Ureter (tissue), 1 donor: ENCODE data around the gene MBNL2. TPM values are rescaled to one million over a fixed set of nuclear protein-coding genes. Genes with fewer than 3 reads are reported as not detected.

Experiments
- DNase-seq: peaks from one replicate; pipeline ENCODE4 v3.0.0-alpha.2; 2020; ENCODE audit warnings: low spot score
- total RNA-seq: library from RNA; stranded (reverse); gene quantifications from one replicate; pipeline ENCODE4 v1.2.4, GENCODE V29; 2023
- donor health status: DM: yes; HTN: yes; CAD: no.

MBNL2 gene
- total RNA-seq, 1 donor from 2014 or later = 89.0 TPM

DNA sequence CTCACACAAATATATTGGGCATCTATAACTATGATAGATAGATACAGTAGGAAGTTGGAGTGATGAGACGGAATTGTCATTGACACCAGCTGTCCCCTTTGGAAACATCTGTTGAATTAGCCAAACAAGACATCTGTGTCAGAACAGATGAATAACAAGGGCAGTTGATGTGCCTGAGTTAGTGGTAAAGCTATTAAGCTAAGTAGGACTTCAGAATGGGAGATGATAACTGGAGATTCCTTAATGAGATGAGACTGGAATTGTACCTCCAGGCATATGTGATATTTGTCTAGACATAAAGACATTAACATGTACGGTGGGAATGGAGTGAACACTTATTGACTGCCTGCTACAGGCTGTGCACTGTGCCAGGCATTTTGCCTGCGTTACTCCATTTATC is 78.7 kb downstream of the MBNL2 start:
- DNase-seq = no peak

GRCh38 chr13:97301382-97302095 is 79.4 kb downstream of the MBNL2 start:
- no peak for DNase-seq

- DNase-seq = no peak
Observed at GRCh38 chr13:97302611-97303010, 80.5 kb downstream of the MBNL2 start.

GRCh38 chr13:97306106-97306505 is 84.0 kb downstream of the MBNL2 start:
- no peak for DNase-seq

DNA sequence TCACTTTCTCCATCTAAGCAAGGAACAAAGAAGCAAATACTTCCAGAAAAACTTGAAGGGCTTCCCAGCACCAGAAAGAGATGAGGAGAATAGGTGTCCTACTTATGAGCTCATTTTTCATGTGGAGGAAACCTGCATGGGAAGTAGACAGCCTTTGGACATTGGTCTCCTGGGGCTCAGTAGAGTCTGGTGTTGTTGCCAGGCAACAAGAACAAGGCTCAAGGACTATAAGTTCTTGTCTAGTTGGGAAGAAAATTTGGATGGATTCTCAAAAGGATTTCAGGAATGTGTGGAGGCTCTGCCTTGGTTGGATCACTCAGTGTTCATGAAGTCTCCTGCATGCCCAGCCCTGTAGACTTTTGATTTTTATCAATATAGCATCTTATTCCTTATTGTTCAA is 84.5 kb downstream of the MBNL2 start:
- DNase-seq = no peak

DNA sequence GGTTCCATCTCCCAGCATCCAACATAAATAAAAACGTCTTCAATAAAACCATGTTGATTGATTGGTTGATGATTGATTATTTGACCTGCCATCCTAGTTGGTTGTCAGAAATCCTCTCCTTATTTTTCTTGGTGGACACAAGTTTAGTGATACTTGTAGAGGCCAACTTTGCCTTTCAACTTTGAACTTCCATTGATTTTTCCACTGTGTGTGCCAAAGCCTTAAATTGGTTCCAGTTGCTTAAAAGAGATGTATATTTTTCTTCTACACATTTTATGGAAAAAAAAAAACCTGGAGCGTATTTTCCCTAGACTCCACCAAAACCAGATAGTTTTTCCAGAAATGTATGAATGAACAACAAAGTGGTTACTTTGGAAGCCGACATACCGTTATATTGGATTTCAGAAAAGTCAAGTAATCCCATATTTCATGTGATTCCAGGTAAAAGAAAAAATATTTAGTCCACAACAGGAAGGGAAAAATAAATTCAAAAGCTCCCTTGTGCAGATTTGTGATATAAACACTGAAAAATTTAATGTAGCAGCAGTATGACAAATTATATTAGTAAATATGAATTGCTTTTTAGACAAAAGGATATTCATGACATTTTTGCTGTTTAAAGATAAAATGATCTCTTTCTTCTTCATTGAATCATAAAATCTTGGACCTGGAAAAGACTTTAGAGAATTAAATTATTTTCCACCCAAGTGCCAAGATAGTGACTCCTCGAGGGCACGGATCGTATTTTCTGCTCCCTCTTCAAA is 85.2 kb downstream of the MBNL2 start:
- DNase-seq = no peak

DNA sequence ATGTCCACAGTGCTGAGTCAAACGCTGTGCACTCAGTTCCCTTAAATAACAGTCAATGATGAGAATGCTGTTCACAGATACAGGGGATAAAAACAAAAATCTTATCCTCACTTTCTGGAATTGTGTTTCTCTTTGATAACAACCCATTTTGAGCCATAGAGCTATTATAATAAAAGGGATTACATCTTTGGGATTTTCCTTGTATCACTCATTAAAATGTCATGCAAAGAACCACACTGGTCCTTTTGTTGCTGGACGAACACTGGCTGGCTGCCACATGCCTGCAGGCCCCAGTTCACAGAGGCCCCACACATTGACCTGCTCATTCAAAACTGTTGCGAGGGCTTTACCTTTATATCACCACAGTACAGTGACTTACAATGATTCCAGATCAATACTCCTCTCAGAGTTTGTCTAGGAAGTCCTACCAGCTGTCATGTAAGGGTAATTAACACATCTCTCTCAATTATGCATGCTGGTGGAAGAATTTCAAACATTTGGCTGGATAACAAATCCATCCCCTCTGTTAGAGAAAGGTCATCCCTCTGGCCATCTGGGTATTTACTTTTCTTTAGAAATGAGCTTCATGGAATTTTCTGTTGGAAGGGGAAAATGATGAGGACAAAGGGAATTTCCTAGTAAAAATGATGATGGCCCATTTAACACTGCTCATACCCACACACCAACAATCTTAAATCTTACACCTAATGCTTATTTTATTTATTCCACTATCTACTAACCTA is 85.9 kb downstream of the MBNL2 start:
- DNase-seq = no peak

DNA sequence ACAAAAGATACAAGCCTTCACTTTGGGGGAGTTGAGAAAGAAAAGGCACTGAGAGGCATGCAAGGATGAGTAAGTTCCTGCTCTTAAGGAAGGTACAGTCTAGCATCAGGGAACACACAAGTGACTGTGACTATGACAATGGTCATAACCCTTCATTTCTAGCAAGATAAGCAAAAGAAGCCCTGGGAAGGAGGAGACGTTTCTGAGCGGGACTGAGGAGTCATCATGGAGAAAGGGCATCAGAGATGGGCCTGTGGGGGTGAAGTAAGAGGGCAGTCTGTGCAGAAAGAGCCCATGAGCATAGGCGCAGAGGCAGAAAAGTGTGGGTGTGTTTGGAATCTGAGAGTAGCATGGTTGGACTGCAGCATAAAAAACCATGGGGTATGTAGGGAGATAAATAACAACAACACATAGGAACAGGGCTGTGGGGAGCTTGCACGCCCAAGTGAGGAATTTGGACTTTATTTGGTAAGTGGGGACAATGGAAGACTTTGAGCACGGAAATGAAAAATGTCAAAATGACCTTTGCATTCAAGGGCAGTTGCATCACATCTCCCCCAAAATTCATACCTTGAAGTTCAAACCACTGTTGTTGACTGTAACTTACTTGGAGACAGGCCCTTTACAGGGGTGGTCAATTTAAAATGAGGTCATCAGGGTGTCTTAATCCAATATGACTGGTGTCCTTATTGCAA is 86.7 kb downstream of the MBNL2 start:
- DNase-seq = no peak

DNA sequence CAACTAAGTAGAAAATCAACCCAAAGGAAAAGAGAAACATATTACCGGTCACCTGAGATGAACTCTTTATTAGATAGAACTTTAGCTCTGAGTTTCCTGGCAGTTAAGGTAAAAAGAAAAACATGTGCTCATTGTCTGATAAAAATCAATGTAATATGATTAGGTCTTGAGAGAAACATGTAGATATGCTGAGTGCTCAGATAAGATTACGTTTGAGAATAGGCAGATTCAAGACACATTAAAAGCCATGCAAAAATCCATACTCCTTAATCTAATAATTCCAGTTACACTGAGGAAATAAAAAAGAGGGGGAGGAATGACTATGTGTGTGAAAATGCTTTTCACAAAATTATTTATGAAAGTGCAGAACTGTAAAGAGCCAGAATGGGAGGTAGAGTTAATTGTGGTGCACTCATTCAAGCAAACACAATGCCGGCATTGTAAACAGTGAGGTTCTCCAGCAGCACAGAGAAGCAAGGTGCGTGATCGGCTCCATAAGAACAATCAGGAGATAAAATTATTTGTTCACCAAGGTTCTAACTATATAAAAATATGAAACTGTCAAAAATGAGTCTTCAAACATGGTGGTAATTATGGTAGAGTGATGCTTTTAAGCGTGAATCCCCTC is 88.8 kb downstream of the MBNL2 start:
- no peak for DNase-seq

DNA sequence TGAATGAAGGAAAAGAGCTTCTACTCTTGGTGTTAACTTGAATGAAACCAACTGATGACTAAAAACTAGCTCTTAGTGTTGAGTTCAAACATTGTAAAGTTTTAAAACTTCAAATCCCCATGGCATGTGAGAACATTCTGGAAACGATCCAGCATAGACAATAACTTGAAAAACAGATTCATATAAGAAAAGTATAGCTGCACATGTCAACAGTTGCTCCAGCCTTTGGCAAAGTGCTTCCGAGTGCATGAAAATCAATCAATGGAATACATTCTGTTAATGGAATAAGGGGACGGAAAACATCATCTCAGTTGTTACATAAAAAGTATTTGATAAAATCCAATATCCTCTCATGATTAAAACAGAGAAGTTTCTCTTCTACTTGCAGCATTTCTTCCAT is 89.8 kb downstream of the MBNL2 start:
- DNase-seq = no peak

GRCh38 chr13:97313551-97314260 is 91.6 kb downstream of the MBNL2 start:
- no peak for DNase-seq

DNA sequence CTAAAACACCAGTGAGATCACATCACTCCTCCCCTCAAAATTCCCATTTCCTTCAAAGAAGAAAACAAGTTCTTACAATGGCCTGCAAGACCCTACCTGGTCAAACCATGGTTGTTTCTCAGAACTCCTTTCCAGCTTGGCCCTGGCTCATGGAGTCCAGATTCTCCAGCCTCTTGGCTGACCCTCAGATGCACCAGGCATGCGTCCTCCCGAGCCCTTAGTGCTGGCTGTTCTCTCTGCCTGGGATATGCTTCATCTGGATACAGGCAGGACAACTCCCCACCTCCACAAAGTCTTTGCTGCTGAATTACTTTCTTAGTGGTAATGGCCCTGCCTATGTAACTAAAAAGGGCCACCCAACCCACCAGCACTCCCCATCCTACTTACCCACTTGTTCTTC is 94.3 kb downstream of the MBNL2 start:
- DNase-seq = no peak

- DNase-seq = no peak
Observed at GRCh38 chr13:97317933-97318332, 95.8 kb downstream of the MBNL2 start.

GRCh38 chr13:97318532-97318931 is 96.4 kb downstream of the MBNL2 start:
- no peak for DNase-seq

DNA sequence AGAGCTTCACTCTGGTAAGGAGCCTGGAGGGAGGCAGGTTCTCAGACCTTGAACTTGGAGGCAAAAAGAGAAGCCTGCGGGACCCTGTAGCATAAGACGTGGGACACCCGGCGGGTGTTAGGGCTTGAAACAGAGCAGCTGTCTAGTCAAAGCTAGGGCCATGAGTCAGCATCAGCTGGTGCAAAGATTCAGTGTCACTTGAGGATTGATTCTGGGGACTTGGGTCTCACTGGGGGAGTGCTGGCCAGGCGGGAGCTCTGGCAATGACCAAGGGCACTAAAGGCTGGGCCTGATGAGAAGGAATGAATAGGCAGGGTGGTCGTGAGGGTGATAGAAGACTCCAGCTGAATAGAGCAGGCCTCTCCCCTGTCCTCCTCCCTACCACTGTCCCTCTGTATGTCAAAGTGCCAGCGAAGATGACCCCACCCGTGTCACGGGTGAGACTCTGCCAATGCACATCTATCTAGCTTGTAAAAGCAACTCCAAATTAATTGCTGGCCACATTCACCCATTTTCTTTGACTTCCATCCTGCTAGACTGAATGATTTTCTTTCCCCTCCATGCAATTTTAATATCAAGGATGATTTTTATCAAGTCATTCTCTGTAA is 97.1 kb downstream of the MBNL2 start:
- DNase-seq = no peak

DNA sequence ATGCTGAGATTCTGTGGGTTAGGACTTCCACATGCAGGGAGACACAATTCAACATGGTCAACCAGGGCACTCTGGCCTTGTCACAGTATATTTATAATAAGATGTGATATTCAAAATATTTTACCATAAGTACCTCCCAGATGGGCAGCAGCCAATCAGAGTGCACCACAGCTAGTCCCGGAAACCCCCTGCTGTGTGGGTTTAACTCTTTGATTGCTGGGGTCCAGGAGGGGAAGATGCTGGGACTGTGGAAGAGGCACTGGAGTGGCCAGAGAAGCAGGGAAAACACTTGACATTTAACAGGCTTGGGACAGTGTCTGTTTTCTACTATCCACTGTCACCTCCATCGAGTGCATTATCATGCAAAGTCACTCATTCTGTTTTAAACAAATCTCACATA is 99.0 kb downstream of the MBNL2 start:
- DNase-seq = no peak

GRCh38 chr13:97321616-97322321 is 99.6 kb downstream of the MBNL2 start:
- no peak for DNase-seq

GRCh38 chr13:97322740-97323342 is 100.7 kb downstream of the MBNL2 start:
- no peak for DNase-seq

GRCh38 chr13:97324115-97324514 is 102.0 kb downstream of the MBNL2 start:
- no peak for DNase-seq
